OCI-LY7 (cell line): ENCODE data around the gene RNF222. TPM values are rescaled to one million over a fixed set of nuclear protein-coding genes. Genes with fewer than 3 reads are reported as not detected.

Experiments used
- BruUV-seq: library from RNA; stranded (reverse); fragments of 400-500 nt; replicated peaks from 2 replicates; lab custom pipeline; 2021; lab: Mats Ljungman, UMichigan
- CTCF ChIA-PET: fragments of 300-600 bp; sonication (Branson Sonifier 250); formaldehyde crosslinking; loops from one replicate; lab custom pipeline; 2022; ENCODE audit warnings: antibody characterized with exemption; ENCODE audit not compliant: unreplicated experiment; lab: Charles Lee
- POLR2A ChIA-PET: fragments of 300-600 bp; sonication (Branson Sonifier 250); formaldehyde crosslinking; loops from one replicate; lab custom pipeline; 2022; ENCODE audit warnings: antibody characterized with exemption; lab: Charles Lee
- DNase-seq: peaks from one replicate; pipeline ENCODE4 v3.0.0-alpha.2; 2015; ENCODE audit warnings: low spot score
- H2AFZ ChIP-seq: fragments of 200-600 bp; sonication (generic), shearing (Covaris generic); 2 replicates; pipeline ENCODE4 v1.6.1; 2014; ENCODE audit warnings: mild to moderate bottlenecking, antibody characterized with exemption, low read length, moderate library complexity
- H3K27ac ChIP-seq: fragments of 200-600 bp; sonication (generic); 2 replicates; pipeline ENCODE4 v1.5.1; 2014; ENCODE audit warnings: mixed run types, low read depth, mild to moderate bottlenecking, moderate library complexity, low read length, inconsistent platforms; ENCODE audit not compliant: poor library complexity, severe bottlenecking
- H3K36me3 ChIP-seq: fragments of 200-600 bp; sonication (generic); 2 replicates; pipeline ENCODE4 v1.6.1; 2014; ENCODE audit warnings: mild to moderate bottlenecking, antibody characterized with exemption, low read length, moderate library complexity, mixed read lengths; ENCODE audit not compliant: insufficient read depth
- H3K4me1 ChIP-seq: fragments of 200-600 bp; sonication (generic); 2 replicates; pipeline ENCODE4 v1.5.1; 2014; ENCODE audit warnings: mild to moderate bottlenecking, low read length; ENCODE audit not compliant: insufficient read depth, poor library complexity, severe bottlenecking
- H3K4me2 ChIP-seq: fragments of 200-600 bp; sonication (generic); 2 replicates; pipeline ENCODE4 v1.6.1; 2014; ENCODE audit warnings: mild to moderate bottlenecking, low read length
- H3K4me3 ChIP-seq: fragments of 200-600 bp; sonication (generic); 2 replicates; pipeline ENCODE4 v1.5.1; 2014; ENCODE audit warnings: mild to moderate bottlenecking, low read depth, low read length; ENCODE audit not compliant: poor library complexity, severe bottlenecking
- H3K79me2 ChIP-seq: fragments of 200-600 bp; sonication (generic); 2 replicates; pipeline ENCODE4 v1.6.1; 2016; ENCODE audit warnings: low read depth, mild to moderate bottlenecking, low read length, moderate library complexity, mixed read lengths; ENCODE audit not compliant: insufficient read depth
- H3K9me2 ChIP-seq: fragments of 200-600 bp; sonication (generic); 2 replicates; pipeline ENCODE4 v1.6.1; 2016; ENCODE audit warnings: mild to moderate bottlenecking, low read length, mixed read lengths; ENCODE audit not compliant: insufficient read depth
- H3K9me3 ChIP-seq: fragments of 200-600 bp; sonication (generic); 2 replicates; pipeline ENCODE4 v1.6.1; 2014; ENCODE audit warnings: mild to moderate bottlenecking, mixed run types, low read length, mixed read lengths
- H4K20me1 ChIP-seq: fragments of 200-600 bp; sonication (generic); 2 replicates; pipeline ENCODE4 v1.6.1; 2014; ENCODE audit warnings: mild to moderate bottlenecking, antibody characterized with exemption, low read length, moderate library complexity, mixed read lengths; ENCODE audit not compliant: insufficient read depth
- EZH2phosphoT487 ChIP-seq: fragments of 200-600 bp; sonication (generic); IDR thresholded peaks from 2 replicates; pipeline ENCODE4 v1.6.1; 2018; ENCODE audit warnings: low read depth, borderline replicate concordance, mild to moderate bottlenecking, mixed run types, antibody characterized with exemption, low read length, moderate library complexity, mixed read lengths
- intact Hi-C: fragments of 100-400 bp; cut with micrococcal nuclease; formaldehyde crosslinking; loops from one replicate; pipeline ENCODE4 v1.10.0; 2022; ENCODE audit not compliant: unreplicated experiment
- total RNA-seq, 2 experiments: library from RNA; depleted of rRNA in 1 of 2; stranded (reverse); fragments of >200 nt in 1 of 2; shearing (Covaris generic) in 1 of 2; gene quantifications; 2 replicates each; pipeline ENCODE4 v1.2.3, GENCODE V29; 2014 to 2022
- TF ChIP-seq, protein P1 (sequence below): fragments of 200-600 bp; sonication (generic); conservative IDR thresholded peaks from 2 replicates; pipeline ENCODE4 v1.5.1; 2014; ENCODE audit warnings: mild to moderate bottlenecking, antibody characterized with exemption, low read length, moderate library complexity, mixed read lengths

The RNF222 gene
- total RNA-seq, 2 experiments from 2014 or later, result 0.06 to 0.15 TPM

GRCh38 chr17:8439681-8440080, 42.1 kb upstream of the RNF222 start:
- no TSS peak for BruUV-seq
- Histone ChIP-seq H3K9me2 (no peaks in the 10 kb centered on the region), H3K79me2 (peaks cover 65% of the 10 kb centered on the region), H3K36me3 (peaks cover 20% of the 10 kb centered on the region), H3K9me3 (no peaks in the 10 kb centered on the region), H2AFZ (no peak overlapping the region), H3K4me1 (peaks cover 21% of the 10 kb centered on the region), H3K4me3 (no peak overlapping the region), H3K27ac (no peak overlapping the region), H4K20me1 (0 out of 2 replicates have a peak, but pooled peaks cover 7% of the 10 kb centered on the region), H3K4me2 (no peak overlapping the region)
- no peak for DNase-seq
- TF ChIP-seq EZH2phosphoT487, result no peak
- TF ChIP-seq, protein P1, sequence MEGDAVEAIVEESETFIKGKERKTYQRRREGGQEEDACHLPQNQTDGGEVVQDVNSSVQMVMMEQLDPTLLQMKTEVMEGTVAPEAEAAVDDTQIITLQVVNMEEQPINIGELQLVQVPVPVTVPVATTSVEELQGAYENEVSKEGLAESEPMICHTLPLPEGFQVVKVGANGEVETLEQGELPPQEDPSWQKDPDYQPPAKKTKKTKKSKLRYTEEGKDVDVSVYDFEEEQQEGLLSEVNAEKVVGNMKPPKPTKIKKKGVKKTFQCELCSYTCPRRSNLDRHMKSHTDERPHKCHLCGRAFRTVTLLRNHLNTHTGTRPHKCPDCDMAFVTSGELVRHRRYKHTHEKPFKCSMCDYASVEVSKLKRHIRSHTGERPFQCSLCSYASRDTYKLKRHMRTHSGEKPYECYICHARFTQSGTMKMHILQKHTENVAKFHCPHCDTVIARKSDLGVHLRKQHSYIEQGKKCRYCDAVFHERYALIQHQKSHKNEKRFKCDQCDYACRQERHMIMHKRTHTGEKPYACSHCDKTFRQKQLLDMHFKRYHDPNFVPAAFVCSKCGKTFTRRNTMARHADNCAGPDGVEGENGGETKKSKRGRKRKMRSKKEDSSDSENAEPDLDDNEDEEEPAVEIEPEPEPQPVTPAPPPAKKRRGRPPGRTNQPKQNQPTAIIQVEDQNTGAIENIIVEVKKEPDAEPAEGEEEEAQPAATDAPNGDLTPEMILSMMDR, result no peak
- ChIA-PET CTCF (no interaction called here), POLR2A (interaction anchor here (0.7 kb wide), 1 partner anchor 32 kb away, joined by 3 read pairs; no protein-coding TSS in a partner anchor)
- intact Hi-C loops, result loop anchor here (5.0 kb wide), 1 partner anchor 193 kb away; the partner anchor contains the start of gene MYH10

- peaks cover 14% of the 10 kb centered on the region for H3K36me3 ChIP-seq
- intact Hi-C loops, result loop anchor here (5.0 kb wide), 1 partner anchor 194 kb away; the partner anchor contains the start of gene MYH10
- H3K79me2 ChIP-seq, result peaks cover 64% of the 10 kb centered on the region
- DNase-seq, result no peak
- CTCF ChIA-PET, result no interaction called here
- POLR2A ChIA-PET, result interaction anchor here (1.4 kb wide), 1 partner anchor 44 kb away, joined by 4 read pairs; no protein-coding TSS in a partner anchor
- no peak overlapping the region for H3K27ac ChIP-seq
- no peaks in the 10 kb centered on the region for H3K9me2 ChIP-seq
- TF ChIP-seq, protein P1, result no peak
- no peak for TF ChIP-seq EZH2phosphoT487
- no TSS peak for BruUV-seq
- H3K4me2 ChIP-seq, result no peak overlapping the region
- H2AFZ ChIP-seq, result no peak overlapping the region
- H3K4me3 ChIP-seq, result no peak overlapping the region
- H3K4me1 ChIP-seq, result peaks cover 21% of the 10 kb centered on the region
- H3K9me3 ChIP-seq, result no peaks in the 10 kb centered on the region
- H4K20me1 ChIP-seq, result 0 out of 2 replicates have a peak, but pooled peaks cover 7% of the 10 kb centered on the region
Observed at GRCh38 chr17:8438441-8438840, 40.8 kb upstream of the RNF222 start.

GRCh38 chr17:8436844-8437171, 39.2 kb upstream of the RNF222 start:
- Histone ChIP-seq H3K4me2 (peak overlapping the region; percentile 99), H3K27ac (peak overlapping the region; percentile 70), H3K4me3 (peak overlapping the region; percentile 99), H2AFZ (peak overlapping the region; percentile 74; the same call in 1 of the 2 replicates), H3K9me3 (no peaks in the 10 kb centered on the region), H4K20me1 (0 out of 2 replicates have a peak, but pooled peaks cover 7% of the 10 kb centered on the region), H3K4me1 (peaks cover 19% of the 10 kb centered on the region), H3K9me2 (no peaks in the 10 kb centered on the region), H3K36me3 (peaks cover 14% of the 10 kb centered on the region), H3K79me2 (peaks cover 51% of the 10 kb centered on the region)
- intact Hi-C loops, result loop anchor here (5.0 kb wide), 1 partner anchor 195 kb away; the partner anchor contains the start of gene MYH10
- POLR2A ChIA-PET, result interaction anchor here (0.6 to 1.2 kb wide), 4 partner anchors 9 to 194 kb away, joined by 3 to 6 read pairs (median 4); partner anchors contain the start of gene MYH10
- no peak for TF ChIP-seq EZH2phosphoT487
- TF ChIP-seq, protein P1, result no peak
- BruUV-seq, result no TSS peak
- CTCF ChIA-PET, result no interaction called here
- DNase-seq, result no peak
